Cortex of kidney (tissue), 1 donor: Measurements from ENCODE around the gene ADGRA1.
"Not testable (repeated sequence)": the region's sequence is repeated elsewhere in the genome, so short reads cannot be mapped to it uniquely, and the experiment has no call there.

Experiments used
- DNase-seq: peaks from one replicate; lab custom pipeline; 2025; lab: John Stamatoyannopoulos, UW

Gene ADGRA1

DNA sequence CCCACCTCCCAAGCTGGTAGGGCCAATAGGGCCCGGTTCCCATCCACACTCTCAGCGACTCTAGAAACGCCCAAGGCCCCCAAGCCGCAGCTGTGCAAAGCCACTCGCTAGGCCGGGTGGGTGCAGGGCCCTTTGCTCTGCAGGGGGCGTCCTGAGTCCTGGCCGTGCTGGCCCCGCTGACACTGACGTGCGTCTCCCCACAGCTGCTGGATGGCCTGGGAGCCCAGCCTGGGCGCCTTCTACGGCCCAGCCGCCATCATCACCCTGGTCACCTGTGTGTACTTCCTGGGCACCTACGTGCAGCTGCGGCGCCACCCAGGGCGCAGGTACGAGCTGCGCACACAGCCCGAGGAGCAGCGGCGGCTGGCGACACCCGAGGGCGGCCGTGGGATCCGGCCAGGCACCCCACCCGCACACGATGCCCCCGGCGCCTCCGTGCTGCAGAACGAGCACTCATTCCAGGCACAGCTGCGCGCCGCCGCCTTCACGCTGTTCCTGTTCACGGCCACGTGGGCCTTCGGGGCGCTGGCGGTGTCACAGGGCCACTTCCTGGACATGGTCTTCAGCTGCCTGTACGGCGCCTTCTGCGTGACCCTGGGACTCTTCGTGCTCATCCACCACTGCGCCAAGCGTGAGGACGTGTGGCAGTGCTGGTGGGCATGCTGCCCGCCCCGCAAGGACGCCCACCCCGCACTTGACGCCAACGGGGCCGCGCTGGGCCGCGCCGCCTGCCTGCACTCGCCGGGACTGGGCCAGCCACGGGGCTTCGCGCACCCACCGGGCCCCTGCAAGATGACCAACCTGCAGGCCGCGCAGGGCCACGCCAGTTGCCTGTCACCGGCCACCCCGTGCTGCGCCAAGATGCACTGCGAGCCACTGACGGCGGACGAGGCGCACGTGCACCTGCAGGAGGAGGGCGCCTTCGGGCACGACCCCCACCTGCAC lies 40.7 kb downstream of the ADGRA1 start:
- DNase-seq = no peak

DNA sequence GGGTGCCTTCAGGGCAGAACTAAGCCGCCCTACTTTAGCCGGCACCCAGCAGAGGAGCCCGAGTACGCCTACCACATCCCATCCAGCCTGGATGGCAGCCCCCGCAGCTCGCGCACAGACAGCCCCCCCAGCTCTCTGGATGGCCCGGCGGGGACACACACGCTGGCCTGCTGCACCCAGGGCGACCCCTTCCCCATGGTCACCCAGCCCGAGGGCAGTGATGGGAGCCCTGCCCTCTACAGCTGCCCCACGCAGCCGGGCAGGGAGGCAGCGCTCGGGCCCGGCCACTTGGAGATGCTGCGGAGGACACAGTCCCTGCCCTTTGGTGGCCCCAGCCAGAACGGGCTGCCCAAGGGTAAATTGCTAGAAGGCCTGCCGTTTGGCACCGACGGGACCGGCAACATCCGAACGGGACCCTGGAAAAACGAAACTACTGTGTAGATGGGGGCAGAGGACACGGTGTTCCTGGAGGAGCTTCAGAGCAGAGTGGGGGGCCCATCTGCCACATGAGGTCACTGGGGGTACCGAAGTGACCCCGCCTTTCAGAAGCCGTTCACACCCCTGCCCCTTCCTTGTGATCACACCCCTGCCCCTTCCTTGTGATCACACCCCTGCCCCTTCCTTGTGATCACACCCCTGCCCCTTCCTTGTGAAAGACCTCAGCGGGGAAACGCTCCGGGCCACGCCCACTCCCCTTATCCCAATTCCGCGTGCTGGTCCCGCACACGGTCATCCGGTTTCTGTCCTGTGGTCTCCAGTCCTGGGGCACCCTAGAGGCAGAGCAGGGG lies 41.5 kb downstream of the ADGRA1 start:
- DNase-seq = no peak

DNA sequence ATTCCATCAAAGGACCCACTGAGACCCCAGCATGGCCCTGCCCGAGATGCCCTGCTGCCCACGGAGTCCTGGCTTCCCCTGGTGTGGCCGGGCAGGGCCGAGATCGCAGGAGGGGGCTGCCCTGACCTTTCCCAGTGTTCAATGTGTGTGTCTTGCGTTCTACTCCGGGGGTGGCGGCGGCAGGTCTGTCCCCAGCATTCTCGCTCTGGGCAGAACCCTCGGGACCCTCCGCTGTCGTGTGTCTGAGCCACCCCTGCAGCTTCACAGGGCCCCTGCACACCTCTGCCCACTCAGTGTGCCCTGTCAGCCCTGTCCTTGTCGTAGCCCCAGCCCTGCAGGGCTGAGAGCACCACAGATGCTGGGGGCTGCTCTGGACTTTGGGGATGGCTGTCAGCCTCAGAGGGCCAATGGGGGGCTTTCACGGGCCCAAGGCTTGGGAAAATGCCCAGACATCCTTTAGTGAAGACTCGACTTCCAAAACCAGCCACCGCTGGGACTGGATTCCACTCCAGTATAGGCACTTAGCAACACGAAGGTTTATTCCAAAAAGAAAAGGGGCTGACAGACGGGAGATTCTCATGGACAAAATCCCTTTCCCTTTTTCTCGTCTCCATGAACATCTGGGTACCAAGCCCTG lies 42.3 kb downstream of the ADGRA1 start:
- no peak for DNase-seq

DNA sequence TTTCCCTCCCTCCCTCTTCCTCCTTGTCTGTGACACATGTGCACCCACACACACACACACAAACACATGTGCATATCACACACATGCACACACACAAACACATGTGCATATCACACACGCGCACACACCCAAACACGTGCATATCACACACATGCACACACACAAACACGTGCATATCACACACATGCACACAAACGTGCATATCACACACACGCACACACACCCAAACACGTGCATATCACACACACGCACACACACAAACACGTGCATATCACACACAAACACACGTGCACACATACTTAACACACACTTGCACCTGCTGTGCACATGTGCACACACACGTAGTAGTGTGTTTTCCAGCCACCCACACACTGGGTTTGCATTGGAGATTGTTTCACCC lies 42.9 kb downstream of the ADGRA1 start:
- no peak for DNase-seq

DNA sequence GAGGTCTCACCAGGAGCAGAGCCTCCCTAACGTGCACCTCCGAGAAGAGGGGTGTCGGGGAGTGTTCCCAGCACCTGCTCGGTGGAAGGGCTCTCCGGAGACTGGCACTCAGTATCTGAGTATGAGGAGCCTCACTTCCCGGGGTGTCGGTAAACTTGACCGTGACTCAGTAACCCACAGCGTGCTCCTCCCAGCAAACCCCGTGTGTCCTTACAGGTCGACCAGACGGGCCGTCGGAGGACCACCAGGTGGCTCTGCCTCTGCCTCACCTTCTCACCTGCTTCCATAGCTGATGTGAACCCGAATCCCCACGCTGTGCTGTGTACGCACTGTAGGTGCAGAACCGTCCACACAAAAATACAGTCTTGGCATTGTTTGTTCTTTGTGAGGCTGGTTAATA lies 43.3 kb downstream of the ADGRA1 start:
- no peak for DNase-seq

DNA sequence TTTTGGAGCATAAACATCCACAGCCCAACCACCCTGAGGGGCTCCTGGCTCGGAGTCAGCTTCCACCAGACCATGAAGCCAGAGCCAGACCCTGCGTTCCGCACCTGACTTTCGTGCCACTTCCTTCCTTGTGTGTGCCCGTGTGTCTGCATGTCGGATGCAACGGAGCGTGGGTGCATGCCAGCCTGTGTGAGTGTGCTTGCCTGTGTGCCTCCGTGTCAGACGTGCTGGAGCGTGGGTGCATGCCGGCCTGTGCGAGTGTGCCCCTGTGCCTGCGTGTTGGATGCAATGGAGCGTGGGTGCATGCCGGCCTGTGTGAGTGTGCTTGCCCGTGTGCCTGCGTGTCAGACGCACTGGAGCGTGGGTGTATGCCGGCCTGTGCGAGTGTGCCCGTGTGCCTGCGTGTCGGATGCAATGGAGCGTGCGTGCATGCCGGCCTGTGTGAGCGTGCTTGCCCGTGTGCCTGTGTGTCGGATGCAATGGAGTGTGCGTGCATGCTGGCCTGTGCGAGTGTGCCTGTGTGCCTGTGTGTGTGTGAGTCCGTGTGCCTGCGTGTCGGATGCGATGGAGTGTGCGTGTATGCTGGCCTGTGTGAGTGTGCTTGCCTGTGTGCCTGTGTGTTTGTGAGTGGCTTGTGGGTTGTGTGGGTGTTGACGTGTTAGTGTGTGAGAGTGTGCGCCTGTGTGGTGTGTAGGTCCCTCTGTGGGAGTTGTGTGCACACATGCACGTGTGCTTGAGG lies 44.2 kb downstream of the ADGRA1 start:
- no peak for DNase-seq

DNA sequence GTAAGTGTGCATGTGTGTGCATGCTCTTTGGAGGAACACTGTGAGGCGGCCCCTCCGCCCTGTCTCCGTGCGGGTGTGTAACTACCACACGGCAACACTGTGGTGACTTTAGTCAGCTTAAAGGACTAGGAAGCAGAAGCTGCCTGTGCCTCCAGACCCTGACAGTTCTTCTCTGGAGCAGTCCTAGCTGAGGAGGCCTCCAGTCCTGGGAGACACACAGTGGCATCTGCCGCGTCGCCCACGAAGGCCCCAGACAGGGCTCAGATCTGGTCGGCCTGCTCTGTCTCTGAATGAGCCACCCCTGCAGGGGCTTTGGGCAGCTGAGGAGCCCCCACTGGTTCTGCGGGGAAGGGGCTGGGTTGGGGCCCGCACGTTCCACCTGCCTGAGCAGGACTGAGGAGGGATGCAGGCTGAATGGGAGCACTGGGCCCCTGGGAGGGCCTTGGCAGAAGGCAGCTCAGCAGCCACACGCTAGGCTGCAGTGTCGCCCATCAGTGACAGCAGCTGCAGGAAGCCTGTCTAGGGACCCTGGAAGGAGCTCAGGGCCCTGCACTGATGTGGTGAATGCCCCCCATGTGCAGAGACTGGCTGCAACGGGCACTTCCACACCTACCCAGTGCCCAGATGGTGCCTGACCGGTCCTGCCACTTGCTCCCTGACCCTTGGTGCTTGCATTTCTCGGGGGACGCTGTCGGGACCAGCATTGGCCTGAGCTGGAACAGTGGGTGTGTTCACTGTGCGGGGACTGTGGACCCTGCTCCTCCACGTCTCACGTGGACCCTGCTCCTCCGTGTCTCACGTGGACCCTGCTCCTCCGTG lies 45.0 kb downstream of the ADGRA1 start:
- no peak for DNase-seq

DNA sequence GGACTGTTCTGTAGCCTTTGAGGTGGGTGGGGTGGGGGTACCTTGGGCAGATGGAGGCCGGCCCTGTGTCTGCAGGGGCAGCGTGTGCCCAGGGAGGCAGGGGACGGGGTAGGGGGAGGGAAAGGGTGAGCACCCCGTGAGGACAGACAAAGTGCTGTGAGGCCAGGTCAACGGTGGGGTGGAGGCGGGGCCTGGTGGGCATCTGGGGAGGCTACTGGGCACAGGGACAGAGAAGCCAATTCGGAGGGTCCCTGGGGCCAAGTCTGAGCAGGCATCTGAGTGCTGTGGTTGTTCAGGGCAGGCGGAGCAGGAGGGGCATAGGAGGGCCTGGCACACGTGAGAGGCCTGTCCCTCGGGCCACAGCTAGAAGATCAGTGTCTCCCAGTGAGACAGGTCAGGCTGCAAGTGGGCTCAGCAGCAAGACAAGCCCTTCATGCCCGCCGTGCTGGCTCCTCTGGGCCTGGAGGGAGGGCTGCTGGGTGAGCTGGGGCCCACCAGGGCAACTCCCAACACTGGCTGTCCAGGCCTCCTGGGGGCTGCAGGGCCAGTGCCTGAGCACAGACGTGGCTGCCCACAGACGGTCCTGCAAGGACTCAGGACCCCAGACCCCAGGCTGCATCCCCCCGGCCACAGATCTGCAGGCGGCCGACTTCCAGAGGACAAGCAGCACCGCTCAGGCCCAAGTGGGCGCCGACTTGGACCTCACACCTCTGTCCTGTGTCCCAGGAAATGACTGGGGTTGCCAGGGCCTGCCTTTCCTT lies 45.9 kb downstream of the ADGRA1 start:
- DNase-seq = no peak

DNA sequence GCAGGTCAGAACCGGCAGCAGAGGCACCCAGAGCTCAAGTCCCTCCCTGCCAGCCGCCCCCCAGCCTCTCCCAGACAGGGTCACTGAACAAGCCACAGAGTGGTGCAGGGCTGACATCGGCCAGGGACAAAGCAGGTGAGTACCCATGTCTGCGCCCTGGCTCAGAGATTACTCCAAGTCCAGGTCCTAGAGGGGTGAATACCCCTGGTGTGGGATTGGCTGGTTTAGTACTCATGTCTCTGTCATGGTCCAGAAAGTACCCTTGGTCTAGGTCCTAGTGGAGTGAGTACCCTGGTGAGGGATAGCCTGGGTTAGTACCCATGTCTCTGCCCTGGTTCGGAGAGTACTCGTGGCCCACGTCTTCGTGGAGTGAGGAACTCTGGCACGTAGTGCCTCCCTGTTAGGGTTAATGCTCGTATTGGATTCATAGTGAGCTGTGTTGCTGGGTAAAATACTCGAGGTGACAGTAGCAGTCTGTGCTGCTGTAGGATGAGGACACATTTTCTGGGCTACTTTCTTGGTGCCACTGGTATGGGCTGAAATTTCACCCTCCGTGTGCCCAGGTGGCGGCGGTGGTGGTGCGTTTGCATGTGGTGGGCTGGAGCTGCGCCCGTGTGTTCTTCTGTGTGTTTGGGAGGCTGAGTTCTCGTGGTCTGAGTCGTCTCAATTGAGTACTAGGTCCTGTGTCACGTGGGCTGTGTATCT lies 46.8 kb downstream of the ADGRA1 start:
- DNase-seq = no peak

DNA sequence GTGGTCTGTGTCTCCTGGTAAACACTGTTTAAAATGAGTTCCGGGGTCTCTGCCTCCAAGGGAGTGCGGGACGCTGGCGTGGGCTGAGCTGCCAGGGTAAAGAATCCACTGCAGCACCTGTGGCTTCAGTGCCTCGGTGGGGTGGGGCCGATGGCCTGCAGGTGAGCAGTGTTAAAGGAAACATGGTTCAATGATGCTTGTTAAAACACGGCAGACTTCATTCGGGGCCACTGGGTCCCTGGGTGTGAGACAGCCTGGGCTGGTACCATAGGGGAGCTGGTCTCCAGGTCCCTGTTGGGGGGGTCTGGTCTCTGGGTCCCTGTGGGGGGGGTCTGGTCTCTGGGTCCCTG lies 47.4 kb downstream of the ADGRA1 start:
- DNase-seq = no peak

DNA sequence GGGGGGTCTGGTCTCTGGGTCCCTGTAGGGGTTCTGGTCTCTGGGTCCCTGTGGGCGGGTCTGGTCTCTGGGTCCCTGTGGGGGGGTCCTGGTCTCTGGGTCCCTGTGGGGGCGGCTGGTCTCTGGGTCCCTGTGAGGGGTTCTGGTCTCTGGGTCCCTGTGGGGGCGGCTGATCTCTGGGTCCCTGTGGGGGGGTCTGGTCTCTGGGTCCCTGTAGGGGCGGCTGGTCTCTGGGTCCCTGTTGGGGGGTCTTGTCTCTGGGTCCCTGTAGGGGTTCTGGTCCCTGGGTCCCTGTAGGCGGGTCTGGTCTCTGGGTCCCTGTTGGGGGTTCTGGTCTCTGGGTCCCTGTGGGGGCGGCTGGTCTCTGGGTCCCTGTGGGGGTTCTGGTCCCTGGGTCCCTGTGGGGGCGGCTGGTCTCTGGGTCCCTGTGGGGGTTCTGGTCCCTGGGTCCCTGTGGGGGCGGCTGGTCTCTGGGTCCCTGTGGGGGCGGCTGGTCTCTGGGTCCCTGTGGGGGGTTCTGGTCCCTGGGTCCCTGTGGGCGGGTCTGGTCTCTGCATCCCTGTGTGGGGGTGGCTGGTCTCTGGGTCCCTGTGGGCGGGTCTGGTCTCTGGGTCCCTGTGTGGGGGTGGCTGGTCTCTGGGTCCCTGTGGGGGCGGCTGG lies 49.9 kb downstream of the ADGRA1 start:
- not testable (repeated sequence) for DNase-seq

DNA sequence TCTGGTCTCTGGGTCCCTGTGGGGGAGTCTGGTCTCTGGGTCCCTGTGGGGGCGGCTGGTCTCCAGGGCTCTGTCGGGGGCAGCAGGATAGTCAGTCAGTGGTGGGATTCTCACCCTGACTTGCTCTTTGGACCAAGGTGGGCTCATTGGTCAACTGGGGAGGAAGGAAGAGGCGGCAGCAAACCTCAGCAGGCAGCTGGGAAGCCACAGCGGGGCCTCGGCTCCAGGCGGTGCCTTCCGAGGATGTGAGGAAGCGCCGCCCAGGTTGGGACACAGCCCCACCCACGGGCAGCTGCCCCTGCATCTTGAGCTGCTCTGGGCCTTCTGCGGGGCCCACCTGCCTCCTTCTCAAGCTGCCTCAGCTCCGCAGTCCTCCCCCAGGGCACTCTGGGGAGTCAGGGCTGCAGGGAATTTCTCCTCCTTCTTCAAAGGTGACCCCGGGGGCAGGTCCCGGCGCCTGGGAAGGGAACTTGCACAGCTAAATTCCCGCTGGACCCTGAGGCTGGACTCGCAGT lies 51.9 kb downstream of the ADGRA1 start:
- no peak for DNase-seq

DNA sequence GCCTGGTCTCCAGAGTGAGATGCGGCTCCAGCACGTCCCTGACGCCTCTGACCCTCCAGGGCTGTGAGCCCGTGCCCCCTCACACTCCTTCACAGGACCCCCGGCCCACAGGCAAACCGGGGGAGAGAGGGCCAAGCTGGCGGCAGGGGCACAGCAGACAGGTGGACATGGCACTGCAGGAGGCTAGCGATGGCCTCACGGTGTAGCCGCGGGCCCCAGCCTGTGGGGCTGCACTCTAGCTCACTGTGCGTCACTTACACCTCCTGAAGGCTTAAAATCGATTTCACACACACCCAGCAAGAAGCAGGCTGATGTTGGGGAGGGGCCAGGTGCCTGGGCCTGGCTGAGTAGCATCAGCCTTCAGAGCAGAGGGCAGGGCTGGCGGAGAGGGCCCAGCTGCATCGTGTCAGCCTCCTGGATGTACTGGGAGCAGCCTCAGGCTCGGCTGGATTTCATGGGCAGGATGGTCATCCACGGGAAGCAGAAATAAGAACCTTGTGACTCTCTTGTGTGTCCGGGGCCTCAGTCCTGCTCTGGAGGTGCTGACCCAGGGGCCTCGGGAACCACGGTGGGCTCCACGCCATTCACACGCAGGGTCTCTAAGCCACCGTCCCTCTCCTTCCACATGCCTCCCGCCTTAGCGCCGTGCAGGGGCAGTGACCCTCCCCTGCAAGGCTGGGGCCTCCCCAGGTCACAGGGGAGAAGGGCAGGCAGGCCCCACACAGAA lies 52.9 kb downstream of the ADGRA1 start:
- no peak for DNase-seq

DNA sequence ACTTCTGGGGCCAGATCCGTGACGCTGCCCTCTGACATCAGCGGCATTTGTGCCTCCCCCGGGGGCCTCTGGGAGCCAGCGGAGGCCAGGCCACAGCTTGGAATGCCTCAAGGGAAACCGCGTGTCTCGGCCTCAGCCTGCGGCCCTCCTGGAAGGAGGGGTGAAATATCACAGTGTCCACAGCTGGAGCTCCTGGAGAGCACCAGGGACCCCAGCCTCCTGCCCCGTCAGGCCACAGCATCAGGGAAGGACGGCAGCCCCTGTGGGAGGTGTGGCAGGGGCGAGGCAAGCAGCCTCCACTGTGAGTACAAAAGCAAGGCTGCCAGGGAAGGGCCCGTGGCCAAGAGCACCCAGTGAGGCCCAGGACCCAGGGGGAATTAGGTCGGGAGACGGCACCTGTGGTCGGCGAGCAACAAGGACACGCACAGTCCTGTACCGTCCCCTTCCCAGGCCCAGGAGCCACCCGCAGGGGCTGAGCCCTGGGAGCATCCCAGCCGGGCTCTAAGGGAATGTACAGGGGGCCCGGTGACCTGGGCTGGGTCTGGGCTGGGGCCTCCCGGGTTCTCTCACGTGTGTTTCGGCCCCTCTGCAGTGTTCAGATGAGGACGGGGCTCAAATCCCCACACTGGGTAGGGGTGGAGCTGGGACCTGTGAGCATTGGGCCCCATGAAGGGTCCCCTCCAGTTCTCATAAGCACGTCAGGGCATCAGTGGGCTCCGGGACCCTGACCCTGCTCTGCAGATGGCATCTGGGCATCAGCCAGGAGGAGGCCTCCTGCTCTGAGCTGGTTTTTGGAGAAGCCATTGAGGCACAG lies 53.6 kb downstream of the ADGRA1 start:
- no peak for DNase-seq

DNA sequence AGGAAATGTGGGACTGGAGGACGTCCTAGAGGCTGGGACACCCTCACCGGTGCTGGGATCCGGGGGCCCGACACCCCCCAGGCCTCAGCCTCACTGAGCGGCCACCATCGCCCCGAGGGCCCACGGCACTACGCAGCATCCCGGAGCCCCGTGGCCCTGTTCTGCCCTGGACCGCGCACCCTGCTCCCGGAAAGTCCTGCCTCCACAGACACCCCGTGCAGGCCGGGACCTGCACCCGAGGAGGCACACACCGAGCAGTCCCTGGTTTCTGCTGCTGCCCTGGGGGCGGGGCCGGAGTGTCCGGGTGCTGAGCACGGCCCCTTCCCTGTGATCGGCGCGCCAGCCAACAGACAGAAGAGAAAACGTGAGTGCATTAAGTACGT lies 54.2 kb downstream of the ADGRA1 start:
- DNase-seq = no peak

DNA sequence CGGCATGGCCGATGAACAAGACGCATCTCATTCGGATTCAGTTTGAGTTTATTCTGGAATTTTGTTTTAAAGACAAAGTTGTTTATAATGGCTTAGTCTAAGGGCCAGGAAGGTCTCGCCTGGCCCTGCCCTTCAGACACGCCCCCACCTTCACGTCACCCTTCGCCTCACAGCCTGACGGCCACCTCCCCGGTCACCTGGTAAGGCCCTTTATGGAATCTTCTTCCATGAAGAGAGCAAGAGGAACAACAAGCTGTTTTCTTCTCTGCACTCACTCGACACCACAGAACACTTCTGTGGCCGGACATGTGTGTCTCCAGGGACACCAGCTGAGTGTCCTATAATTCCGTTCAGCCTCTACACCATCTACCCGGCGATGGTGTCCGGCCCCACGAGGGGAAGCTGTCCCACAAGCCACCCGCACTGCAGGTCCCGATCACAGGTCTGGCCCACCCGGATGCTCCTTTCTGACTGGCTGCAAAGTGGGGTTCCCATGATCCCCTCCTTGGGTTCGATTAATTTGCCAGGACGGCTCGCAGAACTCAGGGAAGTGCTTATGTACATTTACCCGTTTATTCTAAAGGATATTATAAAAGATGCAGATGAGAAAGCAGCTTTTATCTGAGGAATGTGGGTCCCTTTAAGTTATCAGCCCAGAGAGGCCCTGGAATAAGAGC lies 54.9 kb downstream of the ADGRA1 start:
- no peak for DNase-seq

DNA sequence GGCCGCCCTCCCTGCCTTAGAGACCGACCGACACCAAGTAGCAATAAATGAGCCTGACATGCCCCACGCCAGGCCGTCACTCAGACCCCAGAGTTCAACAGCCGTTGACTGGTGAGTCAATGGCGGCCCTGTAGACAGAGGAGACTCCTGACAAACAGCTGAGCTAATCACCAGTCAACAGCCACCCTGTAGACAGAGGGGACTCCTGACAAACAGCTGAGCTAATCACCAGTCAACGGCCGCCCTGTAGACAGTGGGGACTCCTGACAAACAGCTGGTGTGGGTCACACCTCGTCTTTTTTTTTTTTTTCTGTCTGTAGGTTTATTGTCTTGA lies 55.4 kb downstream of the ADGRA1 start:
- no peak for DNase-seq
